PC-3 (cell line): ENCODE results near the gene DOK7.

Experiments used
- EZH2phosphoT487 ChIP-seq: fragments of 300-600 bp; sonication (generic); IDR thresholded peaks from 2 replicates; pipeline ENCODE4 v1.6.1; 2018; ENCODE audit warnings: mild to moderate bottlenecking, antibody characterized with exemption, low read length, borderline replicate concordance
- TF ChIP-seq, protein P1 (sequence below): fragments of 300-600 bp; sonication (generic); conservative IDR thresholded peaks from 2 replicates; pipeline ENCODE4 v1.5.1; 2017; ENCODE audit warnings: antibody characterized with exemption, low read depth, mild to moderate bottlenecking, low read length

DNA sequence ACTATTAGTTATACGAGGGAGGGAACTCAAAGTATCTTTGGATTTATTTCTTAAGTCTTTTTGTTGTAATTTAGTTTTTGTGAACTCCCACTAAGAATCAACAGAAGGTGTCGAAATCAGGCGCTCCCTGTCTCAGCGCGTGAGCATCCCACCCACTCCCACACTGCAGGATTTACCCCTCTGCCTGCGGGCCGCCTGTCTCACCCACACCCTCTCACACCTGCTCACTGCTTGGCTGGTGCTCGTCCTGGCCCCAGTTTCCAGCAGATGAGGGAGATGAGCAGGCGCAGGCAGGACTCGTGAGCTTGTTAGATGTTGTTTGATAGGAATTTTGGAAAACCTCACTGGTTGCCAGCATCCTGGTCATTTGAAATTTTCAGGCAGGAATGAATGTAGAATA is 42.1 kb upstream of the DOK7 start:
- TF ChIP-seq, protein P1, sequence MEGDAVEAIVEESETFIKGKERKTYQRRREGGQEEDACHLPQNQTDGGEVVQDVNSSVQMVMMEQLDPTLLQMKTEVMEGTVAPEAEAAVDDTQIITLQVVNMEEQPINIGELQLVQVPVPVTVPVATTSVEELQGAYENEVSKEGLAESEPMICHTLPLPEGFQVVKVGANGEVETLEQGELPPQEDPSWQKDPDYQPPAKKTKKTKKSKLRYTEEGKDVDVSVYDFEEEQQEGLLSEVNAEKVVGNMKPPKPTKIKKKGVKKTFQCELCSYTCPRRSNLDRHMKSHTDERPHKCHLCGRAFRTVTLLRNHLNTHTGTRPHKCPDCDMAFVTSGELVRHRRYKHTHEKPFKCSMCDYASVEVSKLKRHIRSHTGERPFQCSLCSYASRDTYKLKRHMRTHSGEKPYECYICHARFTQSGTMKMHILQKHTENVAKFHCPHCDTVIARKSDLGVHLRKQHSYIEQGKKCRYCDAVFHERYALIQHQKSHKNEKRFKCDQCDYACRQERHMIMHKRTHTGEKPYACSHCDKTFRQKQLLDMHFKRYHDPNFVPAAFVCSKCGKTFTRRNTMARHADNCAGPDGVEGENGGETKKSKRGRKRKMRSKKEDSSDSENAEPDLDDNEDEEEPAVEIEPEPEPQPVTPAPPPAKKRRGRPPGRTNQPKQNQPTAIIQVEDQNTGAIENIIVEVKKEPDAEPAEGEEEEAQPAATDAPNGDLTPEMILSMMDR: no peak
- TF ChIP-seq EZH2phosphoT487: no peak
